Smooth muscle cell (in vitro differentiated cells): ENCODE data around the gene HSPA4. TPM values are rescaled to one million over a fixed set of nuclear protein-coding genes. Genes with fewer than 3 reads are reported as not detected.
"Not testable (repeated sequence)": the region's sequence is repeated elsewhere in the genome, so short reads cannot be mapped to it uniquely, and the experiment has no call there.

Source experiments
- DNase-seq: peaks from one replicate; lab custom pipeline; 2025; ENCODE audit not compliant: unreplicated experiment; lab: John Stamatoyannopoulos, UW
- H2AFZ ChIP-seq: fragments of 200-600 bp; sonication (generic); 2 replicates; pipeline ENCODE4 v1.6.0; 2016; ENCODE audit warnings: antibody characterized with exemption, low read depth, mild to moderate bottlenecking
- H3F3A ChIP-seq: fragments of 200-600 bp; sonication (generic); 2 replicates; pipeline ENCODE4 v1.6.0; 2017; ENCODE audit warnings: antibody characterized with exemption, low read depth
- H3K27ac ChIP-seq: fragments of 200-600 bp; sonication (generic); 2 replicates; pipeline ENCODE4 v1.5.1; 2016; ENCODE audit warnings: low read depth, mild to moderate bottlenecking
- H3K27me3 ChIP-seq: fragments of 200-600 bp; sonication (generic); 2 replicates; pipeline ENCODE4 v1.6.1; 2016; ENCODE audit warnings: low read depth, mild to moderate bottlenecking
- H3K36me3 ChIP-seq: fragments of 200-600 bp; sonication (generic); 2 replicates; pipeline ENCODE4 v1.5.1; 2016; ENCODE audit warnings: low read depth
- H3K4me1 ChIP-seq: fragments of 200-600 bp; sonication (generic); 2 replicates; pipeline ENCODE4 v1.5.1; 2016; ENCODE audit warnings: low read depth
- H3K4me2 ChIP-seq: fragments of 200-600 bp; sonication (generic); 2 replicates; pipeline ENCODE4 v1.6.0; 2016; ENCODE audit warnings: mild to moderate bottlenecking
- H3K4me3 ChIP-seq: fragments of 200-600 bp; sonication (generic); 2 replicates; pipeline ENCODE4 v1.5.1; 2016; ENCODE audit warnings: mild to moderate bottlenecking
- H3K79me2 ChIP-seq: fragments of 200-600 bp; sonication (generic); 2 replicates; pipeline ENCODE4 v1.6.0; 2016; ENCODE audit warnings: low read depth, mild to moderate bottlenecking
- H3K9ac ChIP-seq: fragments of 200-600 bp; sonication (generic); 2 replicates; pipeline ENCODE4 v1.6.0; 2016; ENCODE audit warnings: low read depth
- H3K9me3 ChIP-seq: fragments of 200-600 bp; sonication (generic); replicated peaks from 2 replicates; pipeline ENCODE4 v1.5.1; 2016; ENCODE audit warnings: low read depth
- H4K20me1 ChIP-seq: fragments of 200-600 bp; sonication (generic); 2 replicates; pipeline ENCODE4 v1.6.0; 2016; ENCODE audit warnings: low read depth
- WGBS: methylation state at CpG from one replicate; pipeline ENCODE4 v1.1.7; 2016; ENCODE audit warnings: low lambda C conversion rate; 5-methylcytosine and 5-hydroxymethylcytosine counted together
- polyA plus RNA-seq: library from polyadenylated mRNA; unstranded; fragments of >200 nt; fragmentation: Nextera tagmentation; extraction: Ambion mirVana; gene quantifications from 2 replicates; pipeline ENCODE4 v1.2.1, GENCODE V29; 2016
- total RNA-seq: library from RNA; depleted of rRNA; stranded (reverse); fragments of >200 nt; gene quantifications from 2 replicates; pipeline ENCODE4 v1.2.3, GENCODE V29; 2014
- TF ChIP-seq, protein P1 (sequence below): fragments of 200-600 bp; sonication (generic); IDR thresholded peaks from 2 replicates; pipeline ENCODE4 v1.5.1; 2017; ENCODE audit warnings: borderline replicate concordance, mild to moderate bottlenecking, antibody characterized with exemption; ENCODE audit not compliant: insufficient read depth, poor library complexity, severe bottlenecking

Gene HSPA4
- total and polyA plus RNA-seq, 2 experiments from 2014 or later = 73.2 to 90.3 TPM

GRCh38 chr5:133081703-133082102 is 29.9 kb downstream of the HSPA4 start:
- no peak overlapping the region for H3K4me2 ChIP-seq

GRCh38 chr5:133082128-133082527 is 30.3 kb downstream of the HSPA4 start:
- Histone ChIP-seq H2AFZ (no peak overlapping the region), H3K4me1 (no peaks in the 10 kb centered on the region), H3K79me2 (peaks cover 74% of the 10 kb centered on the region), H3F3A (no peaks in the 10 kb centered on the region), H3K27ac (no peak overlapping the region), H3K4me3 (no peak overlapping the region), H4K20me1 (peaks cover 91% of the 10 kb centered on the region), H3K4me2 (no peak overlapping the region), H3K9me3 (no peaks in the 10 kb centered on the region), H3K36me3 (peaks cover 8% of the 10 kb centered on the region), H3K9ac (no peak overlapping the region), H3K27me3 (no peaks in the 10 kb centered on the region)
- DNase-seq = no peak
- TF ChIP-seq, protein P1, sequence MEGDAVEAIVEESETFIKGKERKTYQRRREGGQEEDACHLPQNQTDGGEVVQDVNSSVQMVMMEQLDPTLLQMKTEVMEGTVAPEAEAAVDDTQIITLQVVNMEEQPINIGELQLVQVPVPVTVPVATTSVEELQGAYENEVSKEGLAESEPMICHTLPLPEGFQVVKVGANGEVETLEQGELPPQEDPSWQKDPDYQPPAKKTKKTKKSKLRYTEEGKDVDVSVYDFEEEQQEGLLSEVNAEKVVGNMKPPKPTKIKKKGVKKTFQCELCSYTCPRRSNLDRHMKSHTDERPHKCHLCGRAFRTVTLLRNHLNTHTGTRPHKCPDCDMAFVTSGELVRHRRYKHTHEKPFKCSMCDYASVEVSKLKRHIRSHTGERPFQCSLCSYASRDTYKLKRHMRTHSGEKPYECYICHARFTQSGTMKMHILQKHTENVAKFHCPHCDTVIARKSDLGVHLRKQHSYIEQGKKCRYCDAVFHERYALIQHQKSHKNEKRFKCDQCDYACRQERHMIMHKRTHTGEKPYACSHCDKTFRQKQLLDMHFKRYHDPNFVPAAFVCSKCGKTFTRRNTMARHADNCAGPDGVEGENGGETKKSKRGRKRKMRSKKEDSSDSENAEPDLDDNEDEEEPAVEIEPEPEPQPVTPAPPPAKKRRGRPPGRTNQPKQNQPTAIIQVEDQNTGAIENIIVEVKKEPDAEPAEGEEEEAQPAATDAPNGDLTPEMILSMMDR = no peak
- WGBS = 99% methylated on average over 4 of the region's 4 CpGs

More at GRCh38 chr5:133081703-133082102, 29.9 kb downstream of the HSPA4 start:
- Histone ChIP-seq H3K27ac (no peak overlapping the region), H3K4me1 (no peaks in the 10 kb centered on the region), H3K9ac (no peak overlapping the region), H3K27me3 (no peaks in the 10 kb centered on the region), H3K36me3 (peaks cover 6% of the 10 kb centered on the region), H3K79me2 (peaks cover 77% of the 10 kb centered on the region), H4K20me1 (peaks cover 93% of the 10 kb centered on the region), H3K9me3 (no peaks in the 10 kb centered on the region), H2AFZ (no peak overlapping the region), H3F3A (no peaks in the 10 kb centered on the region), H3K4me3 (no peak overlapping the region)
- no peak for DNase-seq
- TF ChIP-seq, protein P1 = no peak
- WGBS = 100% methylated on average over 1 of the region's 1 CpG

- Histone ChIP-seq H3K4me1 (no peaks in the 10 kb centered on the region), H3K4me3 (no peak overlapping the region), H4K20me1 (peaks cover 89% of the 10 kb centered on the region), H3K9me3 (no peaks in the 10 kb centered on the region), H3K79me2 (peaks cover 57% of the 10 kb centered on the region), H3K27ac (no peak overlapping the region), H3K36me3 (peaks cover 16% of the 10 kb centered on the region), H3K9ac (no peak overlapping the region), H3K4me2 (no peak overlapping the region), H3F3A (no peaks in the 10 kb centered on the region), H2AFZ (no peak overlapping the region), H3K27me3 (no peaks in the 10 kb centered on the region)
- DNase-seq = no peak
- TF ChIP-seq, protein P1 = no peak
- 98% methylated on average over 1 of the region's 1 CpG for WGBS
Measured at GRCh38 chr5:133083901-133084300, 32.1 kb downstream of the HSPA4 start.

- Histone ChIP-seq H3K79me2 (peaks cover 45% of the 10 kb centered on the region), H3K36me3 (peaks cover 22% of the 10 kb centered on the region), H4K20me1 (peaks cover 77% of the 10 kb centered on the region)
- not testable (repeated sequence) for H3K4me3 ChIP-seq, H3K9ac ChIP-seq, H3K4me1 ChIP-seq, H3K4me2 ChIP-seq, H2AFZ ChIP-seq, H3K27me3 ChIP-seq, H3K27ac ChIP-seq, DNase-seq, H3F3A ChIP-seq, H3K9me3 ChIP-seq
- WGBS = 97% methylated on average over 6 of the region's 6 CpGs
Measured at GRCh38 chr5:133085171-133085570, 33.4 kb downstream of the HSPA4 start.
